OCI-LY3 (cell line): ENCODE measurements around the gene SNCG.
"Not testable (repeated sequence)": the region's sequence is repeated elsewhere in the genome, so short reads cannot be mapped to it uniquely, and the experiment has no call there.

Source experiments
- H2AFZ ChIP-seq: fragments of 200-600, 300-600 bp; shearing (Covaris generic); 2 replicates; pipeline ENCODE4 v1.6.0; 2014; ENCODE audit warnings: antibody characterized with exemption, low read depth, low read length
- H3K27ac ChIP-seq: fragments of 200-600, 300-600 bp; sonication (generic); 2 replicates; pipeline ENCODE4 v1.5.1; 2014; ENCODE audit warnings: mild to moderate bottlenecking, low read length, moderate library complexity, mixed read lengths
- H3K27me3 ChIP-seq: fragments of 200-600, 300-600 bp; sonication (generic); 2 replicates; pipeline ENCODE4 v1.6.1; 2014; ENCODE audit warnings: low read depth, low read length, mixed read lengths
- H3K36me3 ChIP-seq: fragments of 200-600, 300-600 bp; sonication (generic); replicated peaks from 2 replicates; pipeline ENCODE3; 2014; ENCODE audit warnings: low read depth, low read length, mixed read lengths
- H3K4me1 ChIP-seq: fragments of 300-600, 200-600 bp; sonication (generic); 2 replicates; pipeline ENCODE4 v1.6.1; 2014; ENCODE audit warnings: low read length, mixed read lengths
- H3K4me2 ChIP-seq: fragments of 200-600, 300-600 bp; sonication (generic); 2 replicates; pipeline ENCODE4 v1.6.1; 2014; ENCODE audit warnings: low read length, mixed read lengths
- H3K4me3 ChIP-seq: fragments of 300-600, 200-600 bp; sonication (generic); 2 replicates; pipeline ENCODE4 v1.5.1; 2014; ENCODE audit warnings: antibody characterized with exemption, mild to moderate bottlenecking, low read length, moderate library complexity
- H3K79me2 ChIP-seq: fragments of 300-600, 200-600 bp; shearing (Covaris generic); 2 replicates; pipeline ENCODE4 v1.6.1; 2014; ENCODE audit warnings: mild to moderate bottlenecking, low read length, mixed read lengths
- H3K9ac ChIP-seq: fragments of 300-600, 200-600 bp; shearing (Covaris generic); 2 replicates; pipeline ENCODE4 v1.6.0; 2014; ENCODE audit warnings: mild to moderate bottlenecking, low read length, moderate library complexity
- H3K9me3 ChIP-seq: fragments of 200-600, 300-600 bp; shearing (Covaris generic); 2 replicates; pipeline ENCODE4 v1.6.1; 2014; ENCODE audit warnings: low read length, mixed read lengths; ENCODE audit not compliant: insufficient read depth
- H4K20me1 ChIP-seq: fragments of 200-600, 300-600 bp; sonication (generic); 2 replicates; pipeline ENCODE4 v1.6.1; 2016; ENCODE audit warnings: low read length, mixed read lengths; ENCODE audit not compliant: insufficient read depth
- CTCF ChIP-seq: fragments of 200-600, 300-600 bp; sonication (generic); IDR thresholded peaks from 2 replicates; pipeline ENCODE4 v1.5.1; 2014; ENCODE audit warnings: antibody characterized with exemption, low read length, low read depth
- EZH2phosphoT487 ChIP-seq: fragments of 200-600 bp; shearing (Covaris generic); IDR thresholded peaks from 2 replicates; pipeline ENCODE4 v1.6.1; 2018; ENCODE audit warnings: antibody characterized with exemption, mixed run types, low read depth

The SNCG gene

GRCh38 chr10:86992929-86993328 is 34.5 kb downstream of the SNCG start:
- no peak for TF ChIP-seq CTCF
- TF ChIP-seq EZH2phosphoT487: no peak
- no peak overlapping the region for H3K4me3 ChIP-seq
- H3K27ac ChIP-seq: no peak overlapping the region

GRCh38 chr10:86999802-87000403 is 41.5 kb downstream of the SNCG start:
- H3K36me3 ChIP-seq, H2AFZ ChIP-seq, H4K20me1 ChIP-seq, H3K79me2 ChIP-seq, H3K4me1 ChIP-seq, H3K27ac ChIP-seq, H3K9ac ChIP-seq, H3K4me2 ChIP-seq, H3K9me3 ChIP-seq, H3K4me3 ChIP-seq, H3K27me3 ChIP-seq: not testable (repeated sequence)

More at GRCh38 chr10:86992929-86993328, 34.5 kb downstream of the SNCG start:
- no peak overlapping the region for H2AFZ ChIP-seq
- no peaks in the 10 kb centered on the region for H4K20me1 ChIP-seq
- H3K27me3 ChIP-seq: no peaks in the 10 kb centered on the region
- no peaks in the 10 kb centered on the region for H3K4me1 ChIP-seq
- no peaks in the 10 kb centered on the region for H3K9me3 ChIP-seq
- no peaks in the 10 kb centered on the region for H3K36me3 ChIP-seq
- H3K4me2 ChIP-seq: no peak overlapping the region
- no peak overlapping the region for H3K9ac ChIP-seq
- H3K79me2 ChIP-seq: no peaks in the 10 kb centered on the region

GRCh38 chr10:87000491-87000890 is 42.1 kb downstream of the SNCG start:
- Histone ChIP-seq H3K9ac (no peak overlapping the region), H3K9me3 (no peaks in the 10 kb centered on the region), H4K20me1 (no peaks in the 10 kb centered on the region), H3K36me3 (no peaks in the 10 kb centered on the region), H3K4me1 (no peaks in the 10 kb centered on the region), H3K27ac (no peak overlapping the region), H3K27me3 (no peaks in the 10 kb centered on the region), H3K4me2 (no peak overlapping the region), H2AFZ (no peak overlapping the region), H3K4me3 (no peak overlapping the region), H3K79me2 (no peaks in the 10 kb centered on the region)
- TF ChIP-seq CTCF (no peak), EZH2phosphoT487 (no peak)

GRCh38 chr10:87007124-87007523 is 48.7 kb downstream of the SNCG start:
- not testable (repeated sequence) for H3K9ac ChIP-seq, H3K4me3 ChIP-seq, H3K79me2 ChIP-seq, H3K9me3 ChIP-seq, H3K27ac ChIP-seq, H3K4me1 ChIP-seq, H4K20me1 ChIP-seq, H3K4me2 ChIP-seq, H3K27me3 ChIP-seq, H2AFZ ChIP-seq, H3K36me3 ChIP-seq

GRCh38 chr10:87007674-87008073 is 49.3 kb downstream of the SNCG start:
- H3K36me3 ChIP-seq, H2AFZ ChIP-seq, H3K9ac ChIP-seq, H3K4me3 ChIP-seq, H3K79me2 ChIP-seq, H3K9me3 ChIP-seq, H3K27ac ChIP-seq, H3K27me3 ChIP-seq, H3K4me1 ChIP-seq, H3K4me2 ChIP-seq, H4K20me1 ChIP-seq: not testable (repeated sequence)

GRCh38 chr10:87008303-87008702 is 49.9 kb downstream of the SNCG start:
- not testable (repeated sequence) for H3K9me3 ChIP-seq, H3K4me3 ChIP-seq, H4K20me1 ChIP-seq, H2AFZ ChIP-seq, H3K27me3 ChIP-seq, H3K4me2 ChIP-seq, H3K36me3 ChIP-seq, H3K9ac ChIP-seq, H3K79me2 ChIP-seq, H3K27ac ChIP-seq, H3K4me1 ChIP-seq

GRCh38 chr10:87009134-87009696 is 50.8 kb downstream of the SNCG start:
- H3K36me3 ChIP-seq, H2AFZ ChIP-seq, H3K79me2 ChIP-seq, H3K4me2 ChIP-seq, H3K9me3 ChIP-seq, H3K9ac ChIP-seq, H3K4me3 ChIP-seq, H3K4me1 ChIP-seq, H4K20me1 ChIP-seq, H3K27ac ChIP-seq, H3K27me3 ChIP-seq: not testable (repeated sequence)
